Adipocyte (in vitro differentiated cells): Measurements from ENCODE around the gene UNC13A.
"Not testable (repeated sequence)": the region's sequence is repeated elsewhere in the genome, so short reads cannot be mapped to it uniquely, and the experiment has no call there.

Source experiments
- DNase-seq: peaks from one replicate; pipeline ENCODE4 v3.0.0-alpha.2; 2015; ENCODE audit warnings: low read depth
- H3K27me3 ChIP-seq: replicated peaks from 2 replicates; pipeline ENCODE4 v1.7.0; 2013; ENCODE audit warnings: mild to moderate bottlenecking, low read length, moderate library complexity; ENCODE audit not compliant: control insufficient read depth, insufficient read depth
- H3K36me3 ChIP-seq: 2 replicates; pipeline ENCODE4 v1.7.0; 2013; ENCODE audit warnings: low read length, mild to moderate bottlenecking, moderate library complexity; ENCODE audit not compliant: control insufficient read depth, insufficient read depth, severe bottlenecking
- H3K4me1 ChIP-seq: 2 replicates; pipeline ENCODE4 v1.7.0; 2013; ENCODE audit warnings: mild to moderate bottlenecking, low read length, moderate library complexity; ENCODE audit not compliant: control insufficient read depth, insufficient read depth
- H3K4me3 ChIP-seq: 2 replicates; pipeline ENCODE4 v1.7.0; 2013; ENCODE audit warnings: mild to moderate bottlenecking, low read length, moderate library complexity
- H3K9ac ChIP-seq: 2 replicates; pipeline ENCODE4 v1.7.0; 2013; ENCODE audit warnings: mild to moderate bottlenecking, low read length, moderate library complexity
- H3K9me3 ChIP-seq: 2 replicates; pipeline ENCODE4 v1.7.0; 2013; ENCODE audit warnings: mild to moderate bottlenecking, low read length, moderate library complexity; ENCODE audit not compliant: control insufficient read depth

The UNC13A gene

GRCh38 chr19:17598063-17598462 lies 90.1 kb downstream of the UNC13A start:
- H3K4me1 ChIP-seq, H3K9ac ChIP-seq, H3K9me3 ChIP-seq, H3K4me3 ChIP-seq, H3K27me3 ChIP-seq, H3K36me3 ChIP-seq, DNase-seq: not testable (repeated sequence)

- not testable (repeated sequence) for H3K27me3 ChIP-seq, DNase-seq, H3K9ac ChIP-seq, H3K36me3 ChIP-seq, H3K9me3 ChIP-seq, H3K4me1 ChIP-seq, H3K4me3 ChIP-seq
Observed at GRCh38 chr19:17594296-17594695, 93.9 kb downstream of the UNC13A start.

GRCh38 chr19:17590866-17591265 lies 97.3 kb downstream of the UNC13A start:
- Histone ChIP-seq H3K27me3 (peaks cover 3% of the 10 kb centered on the region), H3K4me3 (no peak overlapping the region), H3K36me3 (no peaks in the 10 kb centered on the region), H3K9ac (no peak overlapping the region), H3K4me1 (no peaks in the 10 kb centered on the region), H3K9me3 (no peaks in the 10 kb centered on the region)
- no peak for DNase-seq

- H3K4me1 ChIP-seq, H3K27me3 ChIP-seq, H3K9ac ChIP-seq, H3K9me3 ChIP-seq, DNase-seq, H3K4me3 ChIP-seq: not testable (repeated sequence)
- peaks cover 27% of the 10 kb centered on the region for H3K36me3 ChIP-seq
Observed at GRCh38 chr19:17585395-17585794, 102.8 kb downstream of the UNC13A start.

- Histone ChIP-seq H3K4me3 (no peak overlapping the region), H3K27me3 (no peaks in the 10 kb centered on the region), H3K4me1 (no peaks in the 10 kb centered on the region), H3K9me3 (no peaks in the 10 kb centered on the region), H3K36me3 (peaks cover 32% of the 10 kb centered on the region), H3K9ac (no peak overlapping the region)
- DNase-seq = no peak
Observed at GRCh38 chr19:17584132-17584531, 104.0 kb downstream of the UNC13A start.

- Histone ChIP-seq H3K9me3 (no peaks in the 10 kb centered on the region), H3K27me3 (no peaks in the 10 kb centered on the region), H3K4me3 (no peak overlapping the region), H3K9ac (no peak overlapping the region), H3K36me3 (peaks cover 44% of the 10 kb centered on the region), H3K4me1 (no peaks in the 10 kb centered on the region)
- DNase-seq = no peak
Observed at GRCh38 chr19:17582613-17583012, 105.5 kb downstream of the UNC13A start.

- H3K9me3 ChIP-seq = no peaks in the 10 kb centered on the region
- no peak for DNase-seq
- no peaks in the 10 kb centered on the region for H3K4me1 ChIP-seq
- no peaks in the 10 kb centered on the region for H3K27me3 ChIP-seq
- peaks cover 46% of the 10 kb centered on the region for H3K36me3 ChIP-seq
- H3K9ac ChIP-seq = no peak overlapping the region
- H3K4me3 ChIP-seq = no peak overlapping the region
Observed at GRCh38 chr19:17581211-17581874, 106.8 kb downstream of the UNC13A start.

- H3K36me3 ChIP-seq = peaks cover 51% of the 10 kb centered on the region
Observed at GRCh38 chr19:17580470-17581144, 107.5 kb downstream of the UNC13A start.

GRCh38 chr19:17579661-17580244 lies 108.4 kb downstream of the UNC13A start:
- H3K4me3 ChIP-seq = no peak overlapping the region
- H3K36me3 ChIP-seq = peaks cover 55% of the 10 kb centered on the region
- no peaks in the 10 kb centered on the region for H3K27me3 ChIP-seq
- H3K9ac ChIP-seq = no peak overlapping the region
- H3K9me3 ChIP-seq = no peaks in the 10 kb centered on the region
- no peaks in the 10 kb centered on the region for H3K4me1 ChIP-seq
- DNase-seq = peak; percentile 61

More at GRCh38 chr19:17580470-17581144, 107.5 kb downstream of the UNC13A start:
- no peaks in the 10 kb centered on the region for H3K27me3 ChIP-seq
- no peaks in the 10 kb centered on the region for H3K9me3 ChIP-seq
- no peak for DNase-seq
- no peaks in the 10 kb centered on the region for H3K4me1 ChIP-seq
- no peak overlapping the region for H3K4me3 ChIP-seq
- no peak overlapping the region for H3K9ac ChIP-seq

- Histone ChIP-seq H3K9me3 (no peaks in the 10 kb centered on the region), H3K27me3 (no peaks in the 10 kb centered on the region), H3K9ac (no peak overlapping the region), H3K4me1 (no peaks in the 10 kb centered on the region), H3K4me3 (no peak overlapping the region), H3K36me3 (peaks cover 66% of the 10 kb centered on the region)
- DNase-seq = no peak
Observed at GRCh38 chr19:17577457-17578097, 110.6 kb downstream of the UNC13A start.

GRCh38 chr19:17576758-17577456 lies 111.2 kb downstream of the UNC13A start:
- Histone ChIP-seq H3K9me3 (no peaks in the 10 kb centered on the region), H3K9ac (no peak overlapping the region), H3K4me1 (no peaks in the 10 kb centered on the region), H3K4me3 (no peak overlapping the region), H3K27me3 (no peaks in the 10 kb centered on the region), H3K36me3 (peaks cover 66% of the 10 kb centered on the region)
- DNase-seq = peak; percentile 7
